Astrocyte (in vitro differentiated cells and primary cell): Measurements from ENCODE around the gene ADARB2.

Source experiments
- EZH2 ChIP-seq: IDR thresholded peaks from 2 replicates; pipeline ENCODE4 v1.6.1; 2012; ENCODE audit warnings: mild to moderate bottlenecking, low read length, inconsistent platforms; ENCODE audit not compliant: insufficient read depth
- TF ChIP-seq, protein P1 (sequence below): IDR thresholded peaks from 2 replicates; pipeline ENCODE4 v1.5.1; 2011; ENCODE audit warnings: low read depth, mild to moderate bottlenecking, inconsistent platforms, low read length, moderate library complexity; ENCODE audit not compliant: insufficient read depth

DNA sequence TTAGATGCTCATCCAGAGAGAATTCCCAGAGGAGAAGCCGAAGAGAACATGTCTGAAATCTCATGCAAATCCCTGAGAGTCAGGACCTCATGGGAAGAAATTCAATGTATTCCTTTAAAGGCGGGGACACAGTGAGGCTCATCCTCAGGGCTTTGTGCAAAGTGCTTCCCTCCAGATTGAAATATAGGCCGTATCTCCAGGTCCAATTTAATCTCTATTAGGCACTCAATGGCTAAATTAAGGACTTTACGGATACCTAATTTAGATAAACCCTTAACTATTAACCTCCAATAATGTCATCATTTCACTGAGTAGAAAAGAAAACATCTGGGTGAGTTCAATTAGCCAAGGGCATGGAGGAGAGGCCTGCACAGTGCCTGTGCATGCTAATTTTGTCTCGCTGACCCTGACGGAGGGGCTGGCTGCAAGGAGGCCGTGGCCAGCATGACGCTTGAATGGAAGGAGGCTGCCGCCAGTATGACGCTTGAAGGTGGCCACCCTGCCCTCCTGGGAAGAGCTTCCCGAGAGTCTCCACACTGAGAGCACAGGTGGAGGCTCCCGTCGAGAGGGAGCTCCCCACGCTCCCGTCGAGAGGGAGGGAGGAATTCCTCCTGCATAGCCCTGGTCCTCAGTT, 287.6 kb downstream of the ADARB2 start:
- TF ChIP-seq, protein P1, sequence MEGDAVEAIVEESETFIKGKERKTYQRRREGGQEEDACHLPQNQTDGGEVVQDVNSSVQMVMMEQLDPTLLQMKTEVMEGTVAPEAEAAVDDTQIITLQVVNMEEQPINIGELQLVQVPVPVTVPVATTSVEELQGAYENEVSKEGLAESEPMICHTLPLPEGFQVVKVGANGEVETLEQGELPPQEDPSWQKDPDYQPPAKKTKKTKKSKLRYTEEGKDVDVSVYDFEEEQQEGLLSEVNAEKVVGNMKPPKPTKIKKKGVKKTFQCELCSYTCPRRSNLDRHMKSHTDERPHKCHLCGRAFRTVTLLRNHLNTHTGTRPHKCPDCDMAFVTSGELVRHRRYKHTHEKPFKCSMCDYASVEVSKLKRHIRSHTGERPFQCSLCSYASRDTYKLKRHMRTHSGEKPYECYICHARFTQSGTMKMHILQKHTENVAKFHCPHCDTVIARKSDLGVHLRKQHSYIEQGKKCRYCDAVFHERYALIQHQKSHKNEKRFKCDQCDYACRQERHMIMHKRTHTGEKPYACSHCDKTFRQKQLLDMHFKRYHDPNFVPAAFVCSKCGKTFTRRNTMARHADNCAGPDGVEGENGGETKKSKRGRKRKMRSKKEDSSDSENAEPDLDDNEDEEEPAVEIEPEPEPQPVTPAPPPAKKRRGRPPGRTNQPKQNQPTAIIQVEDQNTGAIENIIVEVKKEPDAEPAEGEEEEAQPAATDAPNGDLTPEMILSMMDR = no peak
- TF ChIP-seq EZH2 = no peak
